ENCODE results near the gene KIF4A. TPM values are rescaled to one million over a fixed set of nuclear protein-coding genes. Genes with fewer than 3 reads are reported as not detected.

The KIF4A gene
- total and polyA plus RNA-seq, 2 of the 4 experiments (the other 2 are of a cell fraction) = 10.0 to 19.0 TPM

DNA sequence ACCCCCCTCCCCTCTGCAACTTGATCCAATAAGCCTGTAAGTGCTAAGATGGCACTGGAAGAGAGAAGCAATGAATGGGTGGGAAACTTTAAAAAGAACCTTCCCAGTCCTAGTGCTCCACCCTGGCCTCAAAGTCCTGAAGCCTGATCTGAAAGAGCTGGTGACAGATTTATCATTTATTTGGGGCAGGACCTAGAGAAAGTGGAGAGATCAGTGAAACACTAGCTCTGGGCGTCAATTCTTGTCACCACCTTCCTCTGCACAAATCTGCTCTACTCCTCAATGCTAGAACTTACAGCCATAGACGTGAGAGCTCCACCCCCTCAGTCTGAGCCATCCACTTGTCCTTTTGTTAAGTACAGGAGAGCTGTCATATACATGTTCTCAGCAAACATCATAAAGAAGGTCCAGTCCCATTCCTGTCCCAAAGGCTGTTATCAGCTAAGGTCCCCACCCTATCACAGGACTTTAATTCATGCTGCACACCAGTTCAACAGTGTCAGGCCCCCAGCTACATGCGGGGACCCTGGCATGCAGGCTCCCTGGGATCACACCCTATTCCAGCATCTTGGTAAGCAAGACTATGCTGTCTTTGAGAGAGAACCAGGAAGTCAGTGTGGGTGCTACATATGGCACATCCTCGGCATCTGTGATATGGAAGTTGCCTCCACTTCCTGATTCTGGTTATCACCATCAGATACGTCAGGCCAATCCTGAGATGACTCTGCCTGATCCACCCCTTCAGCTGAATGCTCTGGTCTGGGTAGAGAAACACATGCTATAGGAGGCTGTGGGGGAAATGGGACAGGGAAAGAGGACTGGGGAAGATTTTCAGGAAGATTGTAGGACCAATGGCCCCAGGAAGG, 32.2 kb upstream of the KIF4A start:
- no peak for ATAC-seq (ENCODE audit: low read depth)
- Histone ChIP-seq H3K9me3 (ENCODE audit: control insufficient read depth, insufficient read depth, low read length) (no peaks in the 10 kb centered on the region), H3K27me3 (ENCODE audit: control insufficient read depth, insufficient read depth, low read length) (peaks cover 11% of the 10 kb centered on the region), H3K9me1 (ENCODE audit: insufficient read depth, low read length) (no peaks in the 10 kb centered on the region), H2BK15ac (ENCODE audit: low read depth, low read length) (no peak overlapping the region), H3K14ac (replicated peaks; ENCODE audit: low read depth, low read length) (no peak overlapping the region), H2BK20ac (ENCODE audit: low read depth, low read length) (no peak overlapping the region), H3K56ac (ENCODE audit: extremely low read depth, insufficient read depth, low read length) (no peak overlapping the region), H2AFZ (replicated peaks; ENCODE audit: low read length, poor library complexity) (no peak overlapping the region), H4K8ac (ENCODE audit: low read depth in 2 of 2, low read length in 2 of 2) (no peak overlapping the region), H4K5ac (ENCODE audit: low read depth, low read length) (no peak overlapping the region), H2BK120ac (ENCODE audit: low read depth, low read length) (no peak overlapping the region), H3K36me3 (ENCODE audit: control insufficient read depth, insufficient read depth, low read length) (no peaks in the 10 kb centered on the region), H3K9ac (ENCODE audit: low read depth, low read length) (no peak overlapping the region), H3K4me3 (ENCODE audit: insufficient read depth, low read depth, low read length) (no peak overlapping the region), H3K79me1 (ENCODE audit: low read depth in 1 of 2, low read length in 2 of 2) (no peaks in the 10 kb centered on the region), H3K4me1 (ENCODE audit: control insufficient read depth, insufficient read depth, low read length) (no peaks in the 10 kb centered on the region; the same call in 1 of the 2 replicates), H4K20me1 (ENCODE audit: insufficient read depth, low read length) (no peaks in the 10 kb centered on the region), H2AK5ac (ENCODE audit: low read depth, low read length) (no peak overlapping the region), H3K4ac (ENCODE audit: low read depth, low read length) (no peak overlapping the region), H2BK5ac (ENCODE audit: low read depth, low read length, poor library complexity, severe bottlenecking) (no peak overlapping the region), H2AK9ac (replicated peaks; ENCODE audit: low read depth, low read length, poor library complexity) (no peak overlapping the region), H3K18ac (ENCODE audit: low read depth, low read length) (no peak overlapping the region), H4K91ac (ENCODE audit: insufficient read depth, low read depth, low read length) (no peak overlapping the region), H3K4me2 (ENCODE audit: low read depth, low read length) (no peak overlapping the region), H3K23ac (ENCODE audit: low read depth, low read length) (no peak overlapping the region), H3K27ac (ENCODE audit: insufficient read depth, low read length) (no peak overlapping the region)
- ChIA-PET POLR2A (ENCODE audit: unreplicated experiment) (no interaction called here), CTCF (no interaction called here)
- BruUV-seq (replicated peaks) = no TSS peak
- WGBS, 2 experiments (ENCODE audit: extremely low coverage in 2 of 2, insufficient read length in 1 of 2) = no CpG with 5 or more reads among the region's 5 CpGs
- in situ Hi-C loops (cut with MboI; ENCODE audit: low sequenced_read_pairs) = no loop called here
- intact Hi-C loops (cut with micrococcal nuclease) = no loop called here
- no peak for TF ChIP-seq MAZ (IDR thresholded peaks at IDR 0.05; ENCODE audit: borderline replicate concordance, low read depth, low read length)
- no peak for TF ChIP-seq RFX5 (IDR thresholded peaks at IDR 0.05; ENCODE audit: low read depth, low read length)
- TF ChIP-seq MAFK (IDR thresholded peaks at IDR 0.05; ENCODE audit: low read depth, low read length) = no peak
- no peak for TF ChIP-seq BHLHE40 (IDR thresholded peaks at IDR 0.05; ENCODE audit: low read depth, low read length)
- TF ChIP-seq, protein P1, sequence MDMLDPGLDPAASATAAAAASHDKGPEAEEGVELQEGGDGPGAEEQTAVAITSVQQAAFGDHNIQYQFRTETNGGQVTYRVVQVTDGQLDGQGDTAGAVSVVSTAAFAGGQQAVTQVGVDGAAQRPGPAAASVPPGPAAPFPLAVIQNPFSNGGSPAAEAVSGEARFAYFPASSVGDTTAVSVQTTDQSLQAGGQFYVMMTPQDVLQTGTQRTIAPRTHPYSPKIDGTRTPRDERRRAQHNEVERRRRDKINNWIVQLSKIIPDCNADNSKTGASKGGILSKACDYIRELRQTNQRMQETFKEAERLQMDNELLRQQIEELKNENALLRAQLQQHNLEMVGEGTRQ (IDR thresholded peaks at IDR 0.05; ENCODE audit: low read depth, low read length) = no peak
- TF ChIP-seq CEBPB (IDR thresholded peaks at IDR 0.05; ENCODE audit: low read depth, low read length) = no peak
- TF ChIP-seq CHD1 (IDR thresholded peaks at IDR 0.05; ENCODE audit: low read depth, low read length) = no peak
- TF ChIP-seq, protein P2, sequence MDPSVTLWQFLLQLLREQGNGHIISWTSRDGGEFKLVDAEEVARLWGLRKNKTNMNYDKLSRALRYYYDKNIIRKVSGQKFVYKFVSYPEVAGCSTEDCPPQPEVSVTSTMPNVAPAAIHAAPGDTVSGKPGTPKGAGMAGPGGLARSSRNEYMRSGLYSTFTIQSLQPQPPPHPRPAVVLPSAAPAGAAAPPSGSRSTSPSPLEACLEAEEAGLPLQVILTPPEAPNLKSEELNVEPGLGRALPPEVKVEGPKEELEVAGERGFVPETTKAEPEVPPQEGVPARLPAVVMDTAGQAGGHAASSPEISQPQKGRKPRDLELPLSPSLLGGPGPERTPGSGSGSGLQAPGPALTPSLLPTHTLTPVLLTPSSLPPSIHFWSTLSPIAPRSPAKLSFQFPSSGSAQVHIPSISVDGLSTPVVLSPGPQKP (IDR thresholded peaks at IDR 0.05; ENCODE audit: borderline replicate concordance, low read depth, low read length) = no peak
- no peak for TF ChIP-seq NFE2L2 (IDR thresholded peaks at IDR 0.05; ENCODE audit: low read depth, low read length)
- TF ChIP-seq POLR2A (IDR thresholded peaks at IDR 0.05; ENCODE audit: low read depth, low read length) = no peak
- TF ChIP-seq RCOR1 (IDR thresholded peaks at IDR 0.05; ENCODE audit: insufficient replicate concordance, low read length) = no peak
- TF ChIP-seq CTCF (conservative IDR thresholded peaks at IDR 0.05; ENCODE audit: low read depth, low read length) = no peak
- DNase-seq = no peak
- dilution Hi-C loops (cut with HindIII; ENCODE audit: low sequenced_read_pairs, unreplicated experiment) = no loop called here
